Placental epithelial cell (primary cell): ENCODE results near the gene C2orf66. TPM values are rescaled to one million over a fixed set of nuclear protein-coding genes. Genes with fewer than 3 reads are reported as not detected.

Source experiments
- small RNA-seq: library from RNA; depleted of rRNA; stranded (forward); fragments of <200 nt; gene quantifications from one replicate; pipeline ENCODE3, GENCODE V24; 2012
- total RNA-seq: library from RNA; depleted of rRNA; stranded (reverse); fragments of >200 nt; gene quantifications from 2 replicates; pipeline ENCODE4 v1.2.3, GENCODE V29; 2012

Gene C2orf66
- under 0.01 and 0.11 TPM in 2 replicates for total RNA-seq

DNA sequence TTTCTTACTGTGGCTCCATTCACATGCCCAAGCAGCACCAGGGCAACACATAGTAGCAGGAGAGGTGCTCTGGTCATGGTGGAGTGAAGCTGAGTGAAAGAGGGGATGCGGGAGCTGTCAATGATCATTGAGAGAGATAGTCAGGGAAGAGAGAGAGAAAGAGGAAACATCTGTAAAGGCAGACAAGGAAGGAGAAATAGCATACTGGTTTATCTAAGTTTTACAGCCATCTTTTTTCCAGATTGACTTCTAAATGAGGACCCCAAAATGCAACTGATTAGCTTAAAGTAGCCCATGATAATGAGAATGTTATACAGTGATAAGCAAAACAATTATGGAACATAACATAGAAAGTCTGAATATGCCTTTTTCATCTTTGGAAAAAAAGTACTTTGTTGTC is at the start of gene C2orf66:
TSS of gene C2orf66 (minus strand) at position 96 of the 400 bp plus-strand sequence. CDS start at position 77, 19 bp downstream.

Small RNA genes within 50 kb of the gene (small RNA-seq; reads per million reads assigned to genes)
- not detected for gene AC012486.1

Other genes with a start within 250 kb of the C2orf66 start
- 10.6 and 12.1 TPM in 2 replicates for gene HECW2, start 215.8 kb downstream of the C2orf66 start, total RNA-seq
- 4.3 and 4.8 TPM in 2 replicates for gene CCDC150, start 169.6 kb downstream of the C2orf66 start, total RNA-seq
- gene GTF3C3, start 9.7 kb downstream of the C2orf66 start, total RNA-seq = 36.5 and 41.5 TPM in 2 replicates
- gene PGAP1, start 117.4 kb upstream of the C2orf66 start, total RNA-seq = 4.6 and 5.1 TPM in 2 replicates